Measurements from ENCODE around the gene OXCT1.
"Not testable (repeated sequence)": the region's sequence is repeated elsewhere in the genome, so short reads cannot be mapped to it uniquely, and the experiment has no call there.

The OXCT1 gene

DNA sequence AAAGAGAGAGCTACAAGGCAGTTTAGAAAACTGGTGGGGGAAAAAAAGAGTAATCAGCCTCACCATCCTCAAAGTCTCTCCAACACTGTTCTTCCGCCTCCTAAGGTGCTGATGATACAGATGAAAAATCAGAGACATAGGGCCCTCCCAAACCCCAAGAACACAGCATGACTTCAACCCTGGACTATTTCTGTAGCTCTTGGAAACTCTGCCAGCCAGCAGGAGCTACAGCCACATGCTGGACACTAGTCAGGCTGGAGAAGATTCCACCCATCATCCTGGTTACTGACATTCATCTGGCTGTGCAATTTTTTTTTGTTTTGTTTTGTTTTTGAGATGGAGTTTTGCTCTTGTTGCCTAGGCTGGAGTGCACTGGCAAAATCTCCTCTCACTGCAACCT lies 42.4 kb downstream of the OXCT1 start:
- DNase-seq (ENCODE audit: low spot score) = no peak

DNA sequence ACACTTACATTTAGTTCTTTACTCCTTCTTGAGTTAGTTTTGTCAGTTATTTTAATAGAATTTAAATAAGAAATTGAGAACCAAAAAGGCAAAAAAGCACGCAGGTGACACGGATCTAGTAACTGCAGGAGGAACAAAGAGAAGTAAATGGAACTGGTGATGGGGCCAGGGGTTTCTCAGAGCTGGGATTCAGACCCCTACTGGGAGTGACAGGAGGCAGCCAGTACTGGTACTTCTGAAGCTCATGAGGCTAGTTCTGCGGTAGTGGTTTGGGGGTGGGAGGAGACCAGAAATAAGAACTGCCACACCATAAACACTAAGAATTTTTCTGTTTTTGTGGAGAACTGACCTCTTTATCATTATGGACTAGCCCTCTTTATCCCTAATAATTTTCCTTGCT lies 48.2 kb downstream of the OXCT1 start:
- no peak for DNase-seq (ENCODE audit: low spot score)

DNA sequence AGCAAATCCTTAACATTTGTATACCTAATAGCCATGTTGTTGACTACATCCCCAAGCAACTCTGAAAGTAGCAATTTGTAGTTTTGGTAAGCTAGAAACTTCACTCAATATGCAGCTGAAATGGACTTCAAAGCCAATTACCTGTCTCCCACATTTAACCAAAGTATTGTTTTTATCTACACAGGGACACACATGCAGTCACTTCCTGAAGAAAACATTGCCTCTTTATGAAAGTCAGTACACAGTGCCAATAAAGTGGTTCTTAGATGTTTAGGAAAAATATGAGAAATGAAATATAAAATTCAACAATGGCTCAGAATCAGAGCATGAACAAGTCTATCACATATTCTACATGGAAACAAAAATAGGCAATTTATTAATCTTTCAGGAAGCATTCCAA lies 49.2 kb downstream of the OXCT1 start:
- DNase-seq (ENCODE audit: low spot score) = no peak

DNA sequence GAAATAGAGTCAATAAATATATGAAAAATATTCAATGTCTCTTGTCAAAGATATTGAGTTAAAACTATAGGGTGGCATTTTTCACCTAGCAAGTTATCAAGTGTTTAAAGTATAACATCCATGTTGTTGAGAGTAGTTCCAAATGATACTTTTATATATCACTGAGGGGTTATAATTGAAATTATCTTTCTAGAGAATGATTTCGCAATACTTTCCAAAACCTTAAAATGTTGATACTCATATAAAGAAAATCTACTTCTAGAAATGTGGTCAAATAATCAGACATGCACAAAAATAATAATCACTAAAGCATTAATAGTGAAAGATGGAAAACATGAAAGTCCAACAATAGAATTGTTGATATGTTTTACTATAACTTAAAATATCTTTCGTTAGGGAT lies 50.1 kb downstream of the OXCT1 start:
- no peak for DNase-seq (ENCODE audit: low spot score)

DNA sequence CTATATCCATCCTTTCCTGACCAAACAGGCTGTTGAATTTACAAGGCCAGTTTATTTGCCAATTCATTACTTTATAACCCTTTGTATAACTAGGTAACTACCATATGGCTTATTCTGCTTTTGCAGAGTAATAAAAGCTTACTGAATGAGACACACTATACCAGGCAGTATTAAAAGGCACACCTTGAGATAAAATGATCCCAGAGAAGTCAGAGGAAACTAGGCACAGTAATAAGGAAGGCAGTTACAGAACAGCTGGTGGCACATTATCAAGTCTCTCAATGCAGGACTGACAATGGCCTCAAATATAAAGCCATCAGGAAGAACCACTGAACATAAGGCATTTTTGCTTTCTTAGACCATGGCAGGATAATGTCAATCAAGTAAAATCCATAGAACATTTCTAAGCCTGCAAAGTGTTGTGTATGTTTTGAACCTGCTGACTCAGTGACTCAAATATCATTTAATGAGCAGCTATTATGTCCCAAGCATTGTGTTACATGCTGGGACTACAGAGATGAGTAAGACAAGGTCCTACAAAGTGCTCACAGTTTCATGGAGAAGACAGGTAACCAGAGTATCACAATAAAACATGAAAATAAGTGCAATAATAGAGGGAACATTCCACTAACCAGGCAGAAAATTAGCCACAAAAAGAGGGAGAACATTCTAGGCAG lies 52.5 kb downstream of the OXCT1 start:
- DNase-seq (ENCODE audit: low spot score) = no peak

DNA sequence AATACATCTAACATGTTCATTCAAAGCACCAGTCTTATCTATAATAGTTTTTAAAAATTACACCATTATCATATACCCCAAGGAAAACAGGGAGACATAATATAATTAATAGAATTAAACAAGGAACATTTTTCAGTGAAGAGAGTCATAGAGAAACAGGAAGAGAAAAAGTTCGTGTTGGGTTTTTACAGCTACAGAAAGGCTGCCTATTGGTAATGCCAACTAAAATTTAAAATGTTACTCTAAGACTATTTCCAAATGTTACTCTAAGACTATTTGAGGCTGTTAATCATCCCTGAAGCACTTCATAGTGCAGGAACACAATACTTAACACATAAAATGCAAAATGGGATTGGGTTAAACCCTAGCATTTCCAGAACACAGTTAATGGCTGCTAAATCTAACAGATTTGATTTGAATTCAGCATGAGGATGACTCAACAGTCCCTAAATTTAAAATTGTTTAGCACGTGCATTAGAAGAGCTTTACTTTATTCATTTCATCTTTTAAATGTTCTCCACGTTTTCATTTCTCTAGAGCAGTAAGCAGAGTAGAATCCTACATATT lies 54.5 kb downstream of the OXCT1 start:
- no peak for DNase-seq (ENCODE audit: low spot score)

DNA sequence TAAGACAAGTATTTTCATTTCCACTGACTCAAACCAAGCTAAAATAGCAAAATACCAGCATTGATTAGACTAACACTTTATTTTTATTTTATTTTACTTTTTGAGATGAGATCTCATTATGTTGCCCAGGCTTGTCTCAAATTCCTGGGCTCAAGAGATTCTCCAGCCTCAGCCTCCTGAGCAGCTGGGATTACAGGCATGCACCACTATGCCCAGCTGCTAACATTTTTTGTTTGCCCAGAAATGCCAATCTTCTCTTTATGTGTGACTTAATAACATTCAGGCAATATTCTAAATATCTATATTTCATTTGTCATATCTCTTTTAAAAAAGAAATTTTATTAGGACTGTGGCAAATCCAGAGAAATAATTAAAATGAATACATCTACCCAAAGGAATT lies 55.0 kb downstream of the OXCT1 start:
- DNase-seq (ENCODE audit: low spot score) = no peak

DNA sequence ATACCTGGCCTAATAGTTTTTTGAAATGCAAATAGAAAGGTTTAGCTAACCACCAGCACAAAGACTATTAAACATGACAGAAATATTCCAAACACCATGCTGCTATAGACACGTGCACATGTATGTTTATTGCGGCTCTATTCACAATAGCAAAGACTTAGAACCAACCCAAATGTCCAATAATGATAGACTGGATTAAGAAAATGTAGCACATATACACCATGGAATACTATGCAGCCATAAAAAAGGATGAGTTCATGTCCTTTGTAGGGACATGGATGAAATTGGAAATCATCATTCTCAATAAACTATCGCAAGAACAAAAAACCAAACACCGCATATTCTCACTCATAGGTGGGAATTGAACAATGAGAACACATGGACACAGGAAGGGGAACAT lies 55.9 kb downstream of the OXCT1 start:
- not testable (repeated sequence) for DNase-seq (ENCODE audit: low spot score)

DNA sequence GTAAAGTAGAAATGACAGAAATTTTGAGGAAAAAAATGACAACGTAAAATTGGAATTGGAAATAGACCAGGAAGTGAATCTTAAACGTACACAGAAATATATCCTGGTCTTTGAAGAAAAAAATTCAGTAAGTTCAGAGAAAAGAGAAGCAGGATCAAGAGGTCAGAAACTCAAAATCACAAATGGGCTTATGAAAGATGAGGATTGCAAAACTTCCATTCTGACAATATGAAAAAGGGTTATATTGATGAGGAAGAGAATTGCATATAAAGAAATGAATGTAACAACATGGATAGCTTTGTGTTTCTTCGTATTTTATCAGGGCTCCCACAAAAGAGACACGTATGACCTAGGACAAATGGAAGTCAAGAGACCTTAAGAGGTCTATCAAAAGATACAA lies 58.1 kb downstream of the OXCT1 start:
- no peak for DNase-seq (ENCODE audit: low spot score)

DNA sequence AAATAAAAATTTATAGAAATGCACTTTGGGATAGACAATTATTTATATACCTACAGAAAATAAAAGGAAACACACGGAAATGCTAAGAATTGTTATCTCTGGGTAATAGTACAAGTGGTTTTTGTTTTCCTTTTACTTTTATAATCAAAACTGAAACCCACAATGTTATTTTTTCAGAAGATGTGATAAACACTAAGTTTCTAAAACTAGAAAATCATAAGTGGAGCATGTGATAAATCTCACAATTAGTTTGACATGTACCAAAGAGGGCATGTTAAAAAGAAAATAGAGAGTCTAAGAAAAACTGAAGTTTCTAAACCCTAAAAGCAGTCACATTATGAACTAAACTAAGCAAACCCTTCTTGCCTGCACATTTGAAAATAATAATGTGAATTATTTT lies 61.1 kb downstream of the OXCT1 start:
- no peak for DNase-seq (ENCODE audit: low spot score)

DNA sequence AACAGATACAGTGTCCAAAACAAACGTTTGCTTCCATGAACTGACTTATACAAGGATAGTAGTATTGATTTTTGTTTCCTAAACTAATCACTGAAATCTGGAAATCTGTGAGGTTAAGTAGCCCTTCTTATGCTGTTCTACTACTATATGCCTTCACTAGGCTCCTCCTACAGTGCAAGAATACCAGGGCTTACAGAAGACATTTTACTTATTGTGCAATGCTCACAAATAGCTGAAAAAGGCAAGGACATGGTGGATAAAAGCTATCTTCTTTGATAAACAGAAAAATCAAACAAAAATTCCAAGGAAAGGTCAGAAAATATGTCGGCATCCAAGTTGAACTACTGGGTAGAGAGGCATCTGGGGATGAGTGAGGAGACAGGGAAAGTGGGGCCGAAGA lies 61.9 kb downstream of the OXCT1 start:
- DNase-seq (ENCODE audit: low spot score) = no peak

DNA sequence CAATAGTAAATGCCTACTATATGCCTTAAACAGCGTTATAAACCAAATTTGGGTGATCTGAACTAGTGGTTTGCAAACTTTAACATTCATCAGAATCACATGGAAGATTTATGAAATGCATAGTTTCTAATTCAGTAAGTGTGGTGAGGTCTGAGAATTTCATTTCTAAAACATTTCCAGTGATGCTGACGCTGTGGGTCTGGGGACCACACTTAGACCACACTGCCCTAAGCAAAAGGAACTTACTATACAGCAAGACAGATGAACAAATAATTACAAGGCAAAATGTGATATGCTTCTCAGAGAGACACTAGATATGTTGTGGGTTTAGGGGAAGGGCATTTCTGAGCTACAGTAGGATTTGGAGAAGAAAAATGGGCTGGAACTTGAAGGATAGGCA lies 72.6 kb downstream of the OXCT1 start:
- no peak for DNase-seq (ENCODE audit: low spot score)

DNA sequence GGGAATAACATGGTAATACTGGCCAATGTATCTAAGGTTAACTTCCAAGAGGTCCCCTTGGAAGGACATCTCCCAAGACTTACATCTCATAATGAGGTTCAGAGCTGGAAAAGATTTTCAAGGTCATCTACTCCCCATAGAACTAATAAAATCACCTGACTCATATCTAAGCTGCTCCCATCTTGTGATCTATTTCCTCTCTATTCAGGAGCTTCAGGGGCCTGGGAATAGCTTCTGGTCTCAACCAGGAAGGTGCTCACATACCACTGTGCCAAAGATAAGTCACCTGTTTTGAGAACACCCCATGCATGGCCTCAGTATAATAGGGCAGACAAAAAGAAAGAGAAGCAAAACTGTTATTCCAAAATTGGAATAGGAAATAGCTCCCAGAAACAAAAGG lies 74.2 kb downstream of the OXCT1 start:
- no peak for DNase-seq (ENCODE audit: low spot score)

DNA sequence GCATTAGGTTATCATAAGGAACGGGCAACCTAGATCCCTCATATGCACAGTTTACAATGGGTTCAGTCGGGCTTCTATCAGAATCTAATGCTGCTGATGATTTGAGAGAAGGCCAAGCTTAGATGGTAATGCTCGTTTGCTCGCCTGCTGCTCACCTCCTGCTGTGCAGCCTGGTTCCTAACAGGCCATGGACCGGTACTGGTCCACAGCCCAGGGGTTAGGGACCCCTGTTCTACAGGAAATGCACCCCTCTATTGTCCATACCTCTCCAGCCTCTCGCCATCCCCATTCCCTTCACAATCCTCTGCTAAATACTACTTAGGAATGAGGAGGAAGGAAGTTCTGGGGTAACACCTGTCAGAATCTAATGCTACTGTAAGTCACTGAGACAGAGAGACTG lies 75.1 kb downstream of the OXCT1 start:
- no peak for DNase-seq (ENCODE audit: low spot score)

DNA sequence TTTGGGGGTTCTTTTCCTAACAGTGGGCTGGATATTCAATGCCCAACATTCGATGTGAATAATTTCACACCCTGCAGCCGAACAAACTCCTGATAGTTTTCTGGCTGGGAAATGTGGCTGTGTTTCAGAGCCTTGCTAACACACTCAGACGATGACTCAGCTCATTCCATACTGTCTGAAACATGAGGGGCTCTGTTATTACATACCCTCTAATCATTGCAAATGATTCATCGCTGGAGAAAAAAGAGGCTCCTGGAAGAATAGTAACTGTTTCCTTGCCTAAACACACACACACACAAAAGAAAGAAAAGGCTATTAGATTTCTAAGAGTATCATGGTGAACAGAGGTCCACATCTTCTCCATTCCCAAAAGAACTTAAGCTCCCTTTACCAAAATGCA lies 75.8 kb downstream of the OXCT1 start:
- no peak for DNase-seq (ENCODE audit: low spot score)

DNA sequence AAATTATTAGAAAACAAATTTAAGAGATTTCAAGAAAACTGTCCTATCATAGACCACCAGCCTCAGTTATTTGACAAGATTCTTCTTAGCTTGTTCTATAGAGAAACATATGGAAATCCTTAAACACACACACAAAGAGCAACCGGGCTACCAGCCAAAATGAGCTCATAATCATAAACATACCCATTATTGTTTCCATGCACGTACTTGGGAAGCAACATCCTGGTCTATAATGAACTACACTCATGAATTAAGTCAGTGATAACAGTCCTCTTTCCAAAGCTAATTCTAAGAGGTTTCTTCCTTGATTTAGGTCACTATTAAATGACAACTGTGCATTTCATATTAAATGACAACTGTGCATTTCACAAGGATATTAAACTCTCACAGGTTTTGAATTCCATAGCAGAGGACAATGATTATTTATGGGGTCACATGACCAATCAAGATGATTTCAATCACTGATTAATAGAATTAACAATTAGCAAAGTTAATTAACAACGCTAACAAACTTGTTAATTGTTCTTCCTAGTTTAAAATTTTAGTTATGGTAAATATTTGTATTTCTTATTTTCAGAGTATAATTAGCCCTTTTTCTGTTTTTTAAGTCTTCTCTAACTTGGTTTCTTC lies 77.0 kb downstream of the OXCT1 start:
- no peak for DNase-seq (ENCODE audit: low spot score)

DNA sequence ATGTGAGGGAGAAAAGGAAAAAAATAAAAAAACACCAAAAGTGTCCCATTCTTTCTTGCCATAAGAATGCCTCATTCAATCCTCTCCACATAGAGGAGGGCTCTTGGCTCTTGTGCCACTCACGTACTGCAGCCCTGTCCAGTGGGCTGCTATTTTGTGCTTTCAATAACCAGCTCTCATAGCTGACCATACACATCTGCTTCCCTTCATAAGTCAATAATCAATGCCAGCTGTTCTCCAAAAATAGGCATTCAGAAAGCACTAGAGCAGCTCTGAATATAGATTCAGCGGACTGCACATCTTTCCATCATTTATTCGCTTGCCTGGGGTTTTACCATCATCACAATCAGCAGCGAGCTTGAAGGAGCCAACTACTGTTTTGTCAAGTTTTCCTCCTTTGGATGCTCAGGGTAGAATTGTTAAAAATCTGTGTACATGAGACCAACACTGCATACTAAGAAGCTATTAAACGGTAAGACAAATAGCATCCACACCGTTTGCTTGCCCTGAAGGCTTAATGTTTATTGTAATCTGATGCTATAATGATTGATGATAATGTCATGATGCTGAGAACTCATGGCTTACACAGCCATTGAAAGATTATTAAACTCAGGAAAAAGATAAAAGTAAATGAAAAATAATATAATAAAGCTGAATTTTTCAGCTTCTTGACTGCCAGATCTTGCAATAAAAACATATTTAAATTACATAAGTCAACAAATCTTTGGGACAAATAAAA lies 80.0 kb downstream of the OXCT1 start:
- no peak for DNase-seq (ENCODE audit: low spot score)

DNA sequence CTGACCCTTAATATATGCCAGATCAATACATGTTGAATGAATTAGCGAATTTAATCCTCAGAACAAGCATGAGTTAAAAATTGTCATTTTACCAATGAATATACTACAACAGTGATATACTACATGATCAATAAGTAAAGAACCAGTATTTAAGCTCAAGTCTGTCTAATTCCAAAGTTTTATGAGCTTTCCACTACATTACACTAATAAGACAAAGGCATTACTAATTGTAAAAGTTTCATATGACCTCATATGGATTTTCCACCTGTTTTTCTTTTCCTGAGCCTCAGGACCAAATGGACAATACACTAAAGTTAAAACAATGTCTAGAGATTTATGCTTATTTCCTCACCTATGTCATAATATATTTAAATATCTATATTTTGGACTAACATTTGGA lies 80.8 kb downstream of the OXCT1 start:
- DNase-seq (ENCODE audit: low spot score) = no peak

DNA sequence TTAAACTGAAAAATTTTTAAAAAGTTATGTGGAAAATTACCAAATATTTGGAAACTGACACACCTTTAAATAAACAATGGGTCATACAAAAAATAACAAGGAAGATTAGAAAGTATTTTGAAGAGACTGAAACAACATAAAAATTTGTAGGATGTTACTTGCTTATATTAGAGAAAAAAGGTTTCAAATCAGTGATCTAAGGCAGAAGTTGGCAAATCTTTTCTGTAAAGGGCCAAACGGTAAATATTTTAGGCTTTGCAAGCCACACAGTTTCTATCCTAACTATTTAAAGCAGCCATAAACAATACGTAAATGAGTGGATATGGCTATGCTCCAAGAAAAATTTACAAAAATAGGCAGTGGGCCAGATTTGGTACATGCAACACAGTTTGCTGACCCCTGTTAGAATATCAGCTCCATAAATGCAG lies 81.3 kb downstream of the OXCT1 start:
- DNase-seq (ENCODE audit: low spot score) = no peak

DNA sequence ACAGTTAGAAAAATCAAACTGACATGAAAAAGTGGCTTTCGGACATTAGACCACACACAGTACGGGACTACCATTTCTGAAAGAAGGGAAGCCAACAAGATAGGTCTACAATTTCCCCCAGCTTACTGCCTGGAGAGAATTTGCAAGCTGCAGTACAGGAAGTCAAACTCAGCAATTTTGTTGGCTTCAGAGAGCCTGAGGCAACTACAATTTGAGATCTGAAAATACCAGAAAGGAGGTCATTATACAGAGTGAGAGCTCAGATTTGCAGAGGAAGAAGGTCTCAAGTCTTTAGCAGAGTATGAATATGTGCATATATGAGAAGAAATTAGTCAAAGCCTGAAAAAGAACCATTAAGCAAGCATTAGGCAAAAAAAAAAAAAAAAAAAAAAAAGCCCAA lies 83.0 kb downstream of the OXCT1 start:
- no peak for DNase-seq (ENCODE audit: low spot score)

DNA sequence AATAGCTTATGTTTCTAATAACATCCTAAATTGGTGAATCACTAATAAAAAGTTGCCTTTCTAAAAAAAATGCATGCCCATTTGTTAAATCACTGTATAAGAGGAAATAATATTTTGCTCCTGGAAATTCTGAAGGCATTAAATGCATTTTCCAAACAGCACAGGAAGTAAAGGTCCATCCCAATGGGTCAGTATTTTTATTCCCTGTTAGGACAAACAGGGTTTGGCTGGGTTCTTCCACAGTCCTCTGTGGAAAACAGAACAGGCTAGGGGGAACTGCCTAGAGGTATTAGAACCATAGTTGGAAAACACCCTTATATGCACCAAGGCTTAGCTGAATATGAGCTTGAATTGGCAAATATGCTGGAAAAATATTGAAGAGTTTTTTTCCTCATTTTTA lies 85.2 kb downstream of the OXCT1 start:
- DNase-seq (ENCODE audit: low spot score) = no peak

DNA sequence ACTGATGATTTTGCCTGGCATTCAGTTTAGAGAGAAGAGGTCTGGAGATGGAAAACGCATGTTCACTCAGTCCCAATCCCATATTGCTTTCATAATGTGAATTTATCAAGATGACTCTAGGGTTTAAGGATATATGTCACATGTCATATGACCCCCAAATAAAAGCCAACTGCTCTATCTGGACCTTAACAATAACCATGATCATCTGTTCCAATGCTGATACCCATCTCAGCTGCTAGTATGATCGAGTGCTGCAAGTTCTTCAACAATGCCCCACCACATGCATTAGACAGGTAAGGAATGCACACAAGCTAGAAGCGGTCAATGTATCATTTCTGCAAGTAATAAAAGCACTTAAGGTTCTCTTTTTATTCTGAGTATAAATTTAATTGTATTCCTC lies 91.8 kb downstream of the OXCT1 start:
- no peak for DNase-seq (ENCODE audit: low spot score)

DNA sequence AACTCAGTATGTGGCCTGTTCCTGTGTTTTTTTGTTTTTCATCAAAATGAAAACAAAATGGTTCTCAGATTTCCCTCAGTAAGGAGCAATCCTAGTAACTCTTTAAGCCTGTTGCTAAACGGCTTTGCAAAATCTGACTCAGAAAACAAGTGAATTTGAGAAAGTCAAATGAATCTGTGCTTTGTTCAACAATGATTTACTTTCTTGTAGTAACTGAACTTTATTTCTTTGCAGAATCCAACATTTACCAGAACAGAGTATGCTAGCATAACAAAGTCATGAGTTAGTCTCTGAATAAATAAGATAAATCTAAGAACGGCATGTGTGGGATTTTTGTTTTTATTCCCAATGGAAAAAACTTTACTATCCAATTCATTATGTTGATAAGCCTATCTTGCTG lies 93.8 kb downstream of the OXCT1 start:
- DNase-seq (ENCODE audit: low spot score) = no peak
